GM18858 (cell line): ENCODE data around the gene ALX4.

Experiments used
- ATAC-seq: cut with Tn5 transposase; IDR thresholded peaks from one replicate; pipeline ENCODE4 v1.9.1; 2021; ENCODE audit not compliant: unreplicated experiment

ALX4 gene

DNA sequence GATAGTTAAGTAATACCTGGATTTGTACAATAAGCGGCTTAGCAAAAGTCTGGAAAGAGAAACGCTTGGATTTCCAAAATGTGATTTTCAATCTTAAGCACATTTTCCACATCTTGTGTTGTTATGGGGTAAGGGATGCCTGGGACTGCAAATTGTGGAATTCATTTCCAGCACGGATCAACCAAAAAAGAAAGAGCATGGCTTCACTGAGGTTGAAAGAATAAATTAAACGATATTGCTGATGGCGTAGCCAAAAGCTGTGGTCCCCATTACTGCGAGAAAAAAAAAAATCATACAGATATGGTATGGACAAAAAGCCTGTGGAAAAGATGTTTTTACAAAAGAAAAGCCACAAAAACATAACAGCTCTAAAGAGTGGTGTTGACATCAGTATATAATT, 26.0 kb upstream of the ALX4 start:
- no peak for ATAC-seq

DNA sequence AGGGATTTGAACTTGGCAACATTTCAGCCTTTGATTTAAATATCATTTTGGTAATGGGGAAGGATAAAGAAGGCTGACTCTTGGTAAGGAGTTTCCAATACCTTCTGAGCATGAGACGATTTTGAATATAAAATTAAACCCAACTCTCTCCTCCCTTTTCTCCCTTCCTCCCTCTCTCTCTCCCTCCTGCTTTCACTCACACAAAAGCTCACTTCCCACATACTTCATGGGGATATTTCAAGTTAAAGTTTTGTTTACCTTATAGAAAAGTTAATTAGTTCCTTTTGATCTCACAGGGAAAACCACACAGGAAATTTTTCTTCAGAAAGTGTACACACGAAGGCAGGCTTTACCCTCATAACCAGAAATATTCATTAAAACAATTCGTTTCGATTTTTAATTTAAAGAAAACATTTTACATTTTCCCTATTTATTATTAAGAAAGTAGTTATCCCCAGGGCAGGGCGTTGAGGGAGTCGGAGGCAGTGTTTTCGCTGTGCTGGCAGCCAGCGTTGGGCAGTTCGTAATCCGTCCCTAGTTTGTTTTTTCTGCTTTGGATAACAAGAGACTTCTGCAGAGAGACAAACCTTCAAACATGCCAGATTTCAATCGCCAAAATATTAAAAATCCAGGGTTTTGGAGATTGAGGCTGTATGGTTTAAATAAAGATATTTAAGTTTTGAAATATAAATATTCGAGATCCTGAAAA, 25.3 kb upstream of the ALX4 start:
- ATAC-seq = no peak

DNA sequence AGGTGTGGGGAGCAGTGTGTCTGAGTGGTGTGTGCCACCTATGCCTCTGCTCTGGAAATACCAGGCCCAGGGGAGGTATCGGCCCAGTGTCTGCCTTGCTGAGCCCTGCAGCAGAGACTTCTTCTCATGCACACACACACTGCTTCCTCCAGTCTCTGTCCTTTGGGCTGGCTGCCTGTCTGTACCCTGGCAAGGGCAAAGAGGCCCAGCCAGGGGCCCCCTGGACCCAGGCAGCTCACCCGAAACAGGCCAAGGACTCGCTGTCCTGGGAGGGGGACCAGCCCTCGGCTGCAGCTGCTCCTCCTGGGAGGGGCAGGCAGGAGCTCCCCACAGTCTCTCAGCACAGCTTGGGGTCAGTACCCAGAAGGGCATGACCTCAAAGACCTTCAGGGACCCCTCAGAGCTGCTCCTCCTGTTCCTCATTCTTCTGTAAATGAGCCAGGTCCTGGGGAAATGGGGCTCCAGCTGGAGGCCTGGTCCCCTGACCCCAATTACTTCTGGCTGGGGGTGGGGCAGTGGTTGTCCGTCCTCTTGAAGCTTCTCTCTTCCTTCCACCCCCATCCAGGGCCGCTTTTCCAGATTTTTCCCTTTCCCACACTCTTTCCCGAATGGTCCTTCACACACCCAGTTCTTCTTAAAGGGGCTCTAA, 24.5 kb upstream of the ALX4 start:
- ATAC-seq = no peak

DNA sequence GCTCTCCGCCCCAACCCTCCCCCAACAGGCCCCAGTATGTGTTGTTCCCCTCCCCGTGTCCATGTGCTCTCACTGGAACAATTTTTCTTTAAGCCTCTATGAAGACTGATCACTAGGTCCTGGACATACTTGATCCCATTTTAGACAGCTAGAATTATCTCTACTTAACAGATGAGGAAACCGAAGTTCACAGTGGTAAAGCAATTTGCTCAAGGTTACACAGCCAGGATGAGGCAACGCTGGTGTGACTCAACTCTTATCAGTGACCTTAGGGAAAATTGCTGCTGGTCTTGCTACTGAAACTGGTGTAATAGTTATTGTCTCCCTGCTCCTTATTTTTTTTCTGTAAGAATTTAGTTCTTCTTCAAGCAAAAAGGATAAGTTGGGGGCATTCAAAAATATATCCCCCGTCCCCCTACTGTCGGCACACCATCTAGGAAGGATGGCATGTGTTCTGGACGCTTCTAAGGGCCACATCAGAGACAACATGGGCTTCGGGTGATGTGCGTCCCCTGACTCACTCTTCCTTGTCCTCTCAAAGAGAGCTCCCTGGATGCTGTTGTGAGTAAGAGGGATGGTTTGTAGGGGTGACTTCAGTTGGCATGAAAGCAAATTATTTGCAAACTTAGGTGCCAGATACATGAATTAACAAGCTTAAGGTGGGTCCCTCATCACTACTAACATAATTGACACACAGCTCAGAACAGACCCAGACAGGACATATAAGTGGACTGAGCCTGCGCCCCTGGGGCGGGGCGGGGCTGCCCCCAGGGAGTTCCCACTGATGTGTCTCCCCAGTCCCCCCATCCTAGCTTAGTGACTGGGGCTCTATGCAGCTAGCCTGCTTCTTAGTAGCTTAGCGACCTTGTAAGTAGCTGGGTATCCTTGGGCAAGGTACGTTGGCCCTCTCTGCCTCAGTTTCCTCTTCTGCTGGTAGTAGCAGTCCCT, 23.6 kb upstream of the ALX4 start:
- no peak for ATAC-seq

DNA sequence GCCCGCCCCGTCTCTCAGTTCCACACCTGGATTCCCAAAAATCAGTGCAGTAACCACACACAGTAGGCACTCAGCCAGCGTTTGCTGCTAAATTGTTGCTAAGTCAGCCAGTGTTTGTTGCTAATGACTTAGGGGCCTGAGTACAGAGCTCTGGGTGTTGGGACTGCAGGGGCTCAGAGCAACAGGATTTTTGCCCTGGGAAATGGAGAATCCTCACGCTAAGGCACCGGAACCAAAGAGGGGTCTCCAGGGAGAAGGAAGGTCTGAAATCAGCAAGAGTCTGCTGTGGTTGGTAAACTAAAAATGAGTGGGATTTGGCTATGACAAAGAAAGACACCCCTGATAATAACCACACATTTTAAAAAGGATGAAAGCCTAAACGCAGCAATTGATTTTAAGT, 22.7 kb upstream of the ALX4 start:
- ATAC-seq = no peak

DNA sequence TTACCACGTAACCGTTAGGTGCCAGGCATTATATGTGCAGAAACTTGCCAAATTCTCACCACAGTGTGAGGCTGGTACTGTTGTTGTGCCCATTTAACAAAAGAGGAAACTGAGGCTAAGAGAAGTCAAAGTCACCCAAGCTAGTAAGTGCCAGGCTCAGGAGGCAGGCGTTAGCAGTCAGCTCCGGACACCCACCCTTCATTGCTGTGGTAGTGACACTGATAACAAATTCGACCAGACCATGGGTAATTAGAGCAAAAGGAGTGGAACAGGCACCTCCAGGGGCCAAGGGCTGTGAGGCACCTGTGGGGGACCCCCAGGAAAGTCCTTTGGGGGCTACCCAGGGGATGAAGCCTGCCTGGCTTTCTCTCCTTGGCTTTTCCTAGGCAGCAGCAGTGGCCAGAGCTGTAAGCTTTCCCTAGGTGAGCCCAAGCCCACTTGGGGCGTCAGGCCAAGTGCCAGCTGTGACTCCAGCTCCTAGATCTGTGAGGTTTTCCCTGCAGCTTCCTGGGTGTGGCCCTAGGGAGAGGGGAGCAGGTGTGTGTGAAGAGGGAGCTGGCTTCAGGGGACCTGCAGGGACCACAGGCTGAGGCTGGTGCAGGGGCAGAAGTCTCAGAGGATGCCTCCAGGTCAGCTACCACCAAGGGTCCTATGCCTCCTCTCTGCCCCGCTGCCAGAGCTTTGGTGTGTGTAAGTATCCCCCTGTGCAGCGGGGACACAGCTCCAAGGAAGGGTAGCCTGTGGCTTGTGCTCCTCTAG, 19.7 kb upstream of the ALX4 start:
- ATAC-seq = no peak

DNA sequence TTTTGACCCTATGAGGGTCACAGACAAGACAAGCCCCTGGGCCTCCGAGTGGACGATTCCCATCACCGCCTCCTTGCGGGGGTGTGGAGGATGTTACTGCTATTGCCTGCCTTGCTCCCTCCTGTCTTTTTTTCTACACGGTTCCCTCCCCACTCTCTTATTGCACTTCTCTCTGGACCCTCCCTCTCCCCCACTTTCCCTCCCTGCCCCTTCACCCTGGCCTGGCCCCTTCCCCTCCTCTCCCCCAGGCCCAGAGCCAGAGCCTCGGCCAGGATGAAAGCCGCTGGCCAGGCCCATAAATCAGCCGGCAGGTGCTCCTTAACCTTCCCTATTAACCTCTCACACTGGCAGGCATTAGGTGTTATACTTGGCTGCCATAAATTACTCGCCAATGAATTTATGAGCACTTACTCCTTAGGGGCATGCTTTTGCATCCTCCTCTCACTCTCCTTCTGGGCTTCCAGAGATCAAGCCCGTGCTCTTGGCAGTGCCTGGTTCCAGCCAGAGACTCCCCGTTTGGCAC, 18.3 kb upstream of the ALX4 start:
- no peak for ATAC-seq

DNA sequence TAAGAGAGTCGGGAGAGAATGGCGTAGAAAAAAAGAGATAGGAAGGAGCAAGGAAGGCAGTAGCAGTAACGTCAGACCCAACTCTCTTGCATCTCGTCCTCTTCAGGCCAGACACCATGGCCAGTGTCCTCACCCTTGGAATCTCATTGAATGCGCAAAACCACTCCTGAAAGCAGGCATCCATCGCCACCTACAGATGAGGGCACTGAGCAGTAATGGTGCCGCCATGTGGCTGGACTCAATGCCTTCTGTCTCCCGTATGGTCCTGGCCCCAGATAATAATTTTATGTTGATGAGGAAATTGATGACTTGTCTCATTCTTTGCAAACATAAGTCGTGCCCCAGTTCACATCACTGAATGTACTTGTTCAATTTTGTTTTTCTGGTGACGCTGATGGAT, 17.8 kb upstream of the ALX4 start:
- no peak for ATAC-seq

DNA sequence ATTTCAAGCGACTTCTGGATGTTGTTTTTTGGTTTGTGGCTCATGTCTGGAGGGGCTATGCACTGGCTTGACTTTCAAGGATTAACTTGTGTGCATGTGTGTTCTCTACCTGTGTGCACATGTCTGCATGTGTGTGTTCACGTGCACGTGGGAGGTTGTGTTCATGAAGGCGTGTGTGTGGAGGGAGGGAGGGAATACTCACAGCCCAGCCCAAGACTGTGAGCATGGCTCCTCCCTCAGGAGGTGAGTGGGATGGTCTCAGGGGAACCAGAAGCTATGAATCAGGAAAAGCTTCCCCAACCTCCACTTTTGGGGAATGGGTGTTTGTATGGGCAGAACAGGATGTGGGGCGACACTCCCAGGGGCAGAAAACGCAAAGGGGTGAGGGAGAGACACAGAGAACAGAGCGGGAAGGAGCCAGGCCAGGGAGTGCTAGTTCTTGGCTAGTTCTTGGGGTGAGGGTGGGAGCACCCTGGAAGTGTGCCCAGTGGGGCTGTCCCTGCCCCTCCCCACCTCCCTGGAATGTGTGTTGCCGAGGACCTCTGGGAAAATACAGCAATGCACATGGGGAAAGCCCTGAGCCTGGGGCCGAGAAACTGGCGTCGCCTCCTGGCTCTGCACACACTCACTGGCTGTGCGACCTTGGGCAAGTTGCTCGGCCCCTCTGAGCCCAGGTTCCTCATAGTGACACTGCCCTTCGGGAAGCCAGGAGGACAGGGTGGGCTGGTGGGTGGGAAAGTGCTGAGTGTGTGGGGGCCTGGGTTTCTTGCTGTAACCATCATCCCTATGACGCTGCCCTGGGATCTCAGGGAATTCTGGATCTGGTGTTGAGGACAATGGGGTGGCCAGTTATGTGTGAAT, 16.9 kb upstream of the ALX4 start:
- ATAC-seq = no peak

DNA sequence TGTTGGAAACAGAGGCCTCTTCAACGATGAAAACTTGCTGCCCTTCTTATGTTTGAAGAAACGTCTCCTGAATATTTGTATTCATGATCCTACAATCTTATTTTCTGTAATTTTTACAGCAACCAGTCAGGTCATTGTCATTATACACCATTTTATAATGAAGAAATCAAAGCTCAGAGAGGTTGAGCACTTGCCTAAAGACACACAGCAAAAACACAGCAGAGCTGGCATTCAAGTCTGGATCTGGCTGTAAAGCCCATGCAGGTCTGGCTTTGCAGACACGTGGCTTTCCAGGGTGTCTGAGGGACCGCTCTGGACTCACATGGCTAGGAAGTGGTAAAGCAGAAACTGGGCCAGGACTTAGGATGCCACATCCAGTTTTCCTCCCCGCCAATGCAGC, 15.8 kb upstream of the ALX4 start:
- no peak for ATAC-seq

DNA sequence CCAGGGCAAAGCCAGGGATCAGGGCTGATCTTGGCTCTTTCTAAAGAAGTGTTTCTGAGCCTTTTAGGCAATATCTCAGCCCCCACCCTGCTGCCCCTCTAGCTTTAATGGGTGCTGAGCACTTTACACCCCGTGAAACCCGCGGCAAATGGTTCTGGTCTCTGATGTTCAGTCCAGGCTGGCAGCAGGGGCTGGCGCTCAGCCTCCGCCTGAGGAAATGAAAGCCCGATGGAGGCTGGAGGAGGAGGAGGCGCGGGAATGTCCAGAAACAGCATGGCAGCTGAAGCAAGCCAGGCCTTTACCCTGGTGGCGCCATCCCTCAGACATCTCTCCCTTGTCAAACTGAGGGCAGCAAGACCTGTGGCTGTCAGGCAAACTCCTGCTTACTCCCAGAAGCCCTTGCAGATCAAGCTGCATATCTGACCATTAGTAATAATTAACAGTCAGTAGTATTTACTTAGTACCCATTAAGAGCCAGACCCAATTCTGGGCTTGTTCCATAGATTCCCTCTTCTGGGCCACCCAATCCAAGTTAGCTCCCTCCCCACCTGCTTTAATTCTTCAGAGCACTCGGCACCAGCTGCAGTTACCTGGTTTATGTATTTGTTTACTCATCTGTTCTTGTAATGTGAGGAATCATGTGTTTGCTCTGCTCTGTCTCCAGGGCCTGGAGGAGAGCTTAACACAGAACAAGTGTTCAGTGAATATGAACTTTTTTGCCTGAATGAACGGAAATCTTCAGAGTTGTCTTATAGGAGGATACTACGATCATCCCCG, 15.0 kb upstream of the ALX4 start:
- no peak for ATAC-seq

DNA sequence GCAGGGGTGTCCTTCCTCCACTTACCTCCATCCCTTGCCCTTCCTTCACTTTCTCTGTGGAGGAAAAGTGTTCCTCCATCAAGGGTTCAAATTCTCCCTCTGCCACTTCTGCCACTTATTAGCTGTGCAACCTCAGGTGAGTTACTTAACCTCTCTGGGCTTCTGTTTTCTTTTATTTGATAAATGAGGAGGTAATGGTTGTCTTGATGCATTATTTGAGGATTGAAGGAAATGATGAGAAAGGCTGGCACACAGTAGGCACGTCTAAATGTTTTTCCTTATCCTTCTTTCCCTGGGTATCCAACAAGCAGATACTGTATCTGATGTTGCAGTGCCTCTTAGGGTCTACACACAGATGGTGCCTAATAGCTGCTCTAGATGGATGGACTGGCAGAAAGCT, 14.3 kb upstream of the ALX4 start:
- no peak for ATAC-seq

DNA sequence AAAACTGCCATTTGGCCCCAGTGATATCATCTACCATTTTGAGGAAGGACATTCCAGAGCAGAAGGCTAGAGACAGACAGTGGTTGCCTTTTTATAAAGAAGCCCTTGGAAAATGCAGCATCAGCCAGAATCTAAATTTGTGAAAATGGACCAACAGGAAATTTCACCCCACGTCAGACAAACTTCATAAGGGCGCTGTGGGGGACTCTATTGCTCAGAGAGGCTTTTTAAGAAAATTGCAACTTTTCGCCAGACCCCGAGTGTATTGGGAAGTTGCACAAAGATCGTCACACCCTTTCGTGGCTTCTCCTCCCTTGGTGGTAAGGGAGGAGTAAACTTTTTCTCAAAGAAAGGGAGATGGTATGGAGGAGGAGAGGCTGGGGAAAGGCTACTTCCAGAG, 12.3 kb upstream of the ALX4 start:
- ATAC-seq = no peak

DNA sequence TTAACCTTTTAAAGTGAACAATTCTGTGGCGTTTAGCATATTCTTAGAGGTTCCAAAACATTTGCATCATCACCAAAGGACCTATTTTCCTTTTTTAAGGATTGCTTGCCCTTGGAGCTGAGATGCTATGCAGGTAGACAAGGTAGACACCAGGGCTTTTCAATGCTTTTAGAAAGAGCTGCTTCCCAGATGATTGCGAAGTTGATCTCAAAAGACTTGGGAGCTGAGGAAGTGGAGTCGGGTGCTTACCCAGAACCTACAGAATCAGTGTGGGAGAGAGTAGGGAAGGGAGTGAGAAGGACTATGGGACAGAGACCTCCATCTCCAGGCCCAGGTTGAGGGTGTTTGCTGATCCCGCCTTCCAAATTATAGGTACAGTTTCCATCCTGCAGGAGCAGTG, 11.1 kb upstream of the ALX4 start:
- no peak for ATAC-seq

DNA sequence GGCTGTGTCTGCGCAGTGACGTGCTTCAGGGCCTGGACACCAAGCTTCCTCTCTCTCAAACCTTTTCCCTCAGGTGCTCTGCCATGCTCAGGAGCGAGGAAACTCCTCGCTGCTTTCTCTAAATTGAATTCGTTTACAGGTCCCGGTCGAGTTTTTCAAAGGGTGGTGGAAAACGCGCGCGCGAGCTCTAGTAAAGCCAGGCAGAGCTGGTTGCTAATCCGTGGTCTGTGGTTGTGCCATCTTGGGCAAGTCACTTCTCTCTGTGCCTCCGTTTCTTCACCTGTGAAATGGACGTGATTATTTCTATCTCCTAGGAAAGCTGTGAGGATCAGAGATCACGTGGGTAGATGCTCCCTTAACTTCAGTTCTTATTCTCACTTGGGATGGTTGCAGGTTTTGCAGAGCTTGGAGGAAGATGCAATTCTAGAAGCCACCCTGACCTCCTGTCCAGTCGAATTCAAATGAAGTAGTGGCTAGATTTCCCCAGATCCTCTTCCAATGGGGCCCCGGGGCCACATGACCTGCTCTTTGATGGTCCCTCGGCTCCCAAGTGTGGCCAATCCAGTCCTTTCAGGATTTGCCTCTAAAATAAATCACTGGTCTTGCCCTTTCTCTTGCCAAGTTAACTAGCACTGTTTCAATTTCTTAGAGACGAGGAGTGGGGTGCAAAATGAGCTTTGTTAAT, 10.5 kb upstream of the ALX4 start:
- no peak for ATAC-seq

DNA sequence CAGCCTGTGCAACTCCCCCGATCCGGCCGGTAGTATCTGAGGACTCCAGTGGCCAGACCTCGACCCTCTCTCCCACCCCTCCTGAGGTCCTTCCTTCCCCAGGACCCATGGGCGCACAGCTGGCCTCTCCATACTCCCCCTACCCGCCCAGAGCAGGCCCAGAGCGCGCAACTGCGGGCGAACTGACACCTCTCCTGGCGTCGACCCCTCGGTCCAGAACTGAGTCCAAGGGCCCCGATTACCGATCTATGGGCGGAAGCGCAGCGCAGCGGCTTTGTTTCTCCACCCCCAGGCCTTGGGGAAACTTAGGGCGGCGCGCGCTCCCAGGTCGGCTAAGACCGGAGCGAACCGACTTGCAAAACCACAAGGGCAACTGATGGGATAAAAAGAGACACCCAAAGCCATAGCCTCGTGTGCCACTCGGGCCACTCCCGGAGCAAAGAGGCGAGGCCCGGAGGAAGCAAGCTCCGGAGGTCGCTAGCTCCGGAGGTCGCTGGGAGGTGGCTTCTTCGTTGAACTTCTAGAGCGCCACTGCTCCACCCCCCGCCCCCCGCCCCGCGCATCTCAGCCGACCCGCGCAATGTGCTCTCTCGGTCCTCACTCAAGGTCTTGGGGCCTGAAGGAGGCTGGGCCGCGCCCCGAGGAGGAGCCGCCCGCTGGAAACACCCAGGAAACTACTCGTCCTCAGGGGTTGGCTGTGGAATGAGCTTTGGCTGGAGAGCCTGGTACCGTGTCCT, 9.8 kb upstream of the ALX4 start:
- ATAC-seq = no peak

DNA sequence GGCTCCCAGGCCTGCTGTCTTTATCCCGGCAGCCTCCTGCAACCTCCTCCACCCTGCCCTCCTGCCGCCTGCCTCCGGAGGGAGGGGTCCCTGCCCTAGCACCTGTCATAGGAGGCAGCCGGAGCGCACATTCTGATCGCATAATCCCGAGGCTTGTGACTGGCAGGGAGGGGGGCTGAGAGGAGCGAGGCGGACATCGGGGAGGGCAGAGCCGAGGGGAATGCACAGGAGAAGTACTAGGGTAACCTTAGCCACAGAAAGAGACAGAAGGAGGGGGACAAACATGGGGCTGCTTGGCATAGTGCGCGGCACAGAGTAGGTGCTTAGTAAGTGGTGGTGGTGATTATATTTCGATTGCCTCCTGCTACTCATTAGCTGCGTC, 9.2 kb upstream of the ALX4 start:
- ATAC-seq = no peak

DNA sequence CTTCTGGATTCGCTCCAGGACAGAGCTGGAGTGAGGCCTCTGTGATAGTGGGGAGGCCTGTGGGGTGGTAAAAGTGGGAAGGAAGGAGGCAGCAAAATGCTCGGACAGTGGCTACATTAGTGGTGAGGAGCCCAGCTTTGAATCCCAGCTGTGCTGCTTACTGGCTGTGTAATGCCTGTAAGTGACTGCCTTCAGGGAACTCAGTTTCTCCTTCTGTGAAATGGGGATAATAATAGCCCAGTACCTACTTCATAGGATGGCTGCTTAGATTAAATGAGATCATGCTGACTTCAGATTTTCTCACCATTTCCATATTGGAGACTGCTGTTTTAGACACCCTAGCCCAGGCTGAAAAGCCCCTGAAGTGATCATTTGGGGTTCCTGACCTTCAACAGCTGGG, 8.4 kb upstream of the ALX4 start:
- ATAC-seq = no peak
